GM12801 (cell line): ENCODE results near the gene ZBTB26.

Experiments used
- CTCF ChIP-seq: IDR thresholded peaks from one replicate; pipeline ENCODE4 v1.5.1; 2011; ENCODE audit warnings: control low read depth; ENCODE audit not compliant: insufficient read length; ENCODE audit errors: extremely low read depth

Gene ZBTB26

GRCh38 chr9:122931226-122932121, at the start of gene ZBTB26:
ZBTB26 (minus strand) TSS chr9:122931512; CDS start chr9:122919934, 11,578 bp downstream.
- no peak for TF ChIP-seq CTCF

- TF ChIP-seq CTCF, result no peak
Observed at GRCh38 chr9:122978601-122979000, 47.3 kb upstream of the ZBTB26 start.

- no peak for TF ChIP-seq CTCF
Observed at GRCh38 chr9:122975196-122975595, 43.9 kb upstream of the ZBTB26 start.

- TF ChIP-seq CTCF, result no peak
Observed at GRCh38 chr9:122961139-122961538, 29.8 kb upstream of the ZBTB26 start.

- no peak for TF ChIP-seq CTCF
Observed at GRCh38 chr9:122955961-122956360, 24.6 kb upstream of the ZBTB26 start.

- TF ChIP-seq CTCF, result no peak
Observed at GRCh38 chr9:122954253-122954691, 23.0 kb upstream of the ZBTB26 start.

- no peak for TF ChIP-seq CTCF
Observed at GRCh38 chr9:122951056-122951455, 19.7 kb upstream of the ZBTB26 start.
